GM04503 (cell line): ENCODE results near the gene MDN1.
"Not testable (repeated sequence)": the region's sequence is repeated elsewhere in the genome, so short reads cannot be mapped to it uniquely, and the experiment has no call there.

Source experiments
- DNase-seq: peaks from one replicate; pipeline ENCODE4 v3.0.0-alpha.2; 2012; ENCODE audit warnings: low read depth

The MDN1 gene

GRCh38 chr6:89768324-89768723, 51.3 kb downstream of the MDN1 start:
- no peak for DNase-seq

- DNase-seq = no peak
These were observed 56.0 kb downstream of the MDN1 start for GRCh38 chr6:89763550-89763949.

DNA sequence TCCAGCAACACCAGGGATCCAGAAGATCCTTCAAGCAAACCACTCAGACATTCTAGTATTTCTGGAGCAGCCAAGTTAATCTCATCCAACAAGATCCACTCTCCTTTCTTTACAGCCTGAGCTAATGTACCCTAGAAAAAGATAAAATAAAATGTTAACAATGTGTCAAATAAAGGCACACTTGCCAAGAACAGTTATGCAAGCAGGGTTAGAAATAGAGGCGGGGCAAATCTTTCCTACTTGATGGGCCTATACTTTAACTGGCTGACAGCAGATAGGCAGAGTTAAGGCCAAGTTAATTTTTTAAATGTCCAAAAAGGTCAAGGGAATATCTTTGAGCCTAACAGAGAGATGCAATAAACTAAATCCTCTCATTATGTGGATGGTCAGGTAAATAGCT, 60.8 kb downstream of the MDN1 start:
- DNase-seq = no peak

DNA sequence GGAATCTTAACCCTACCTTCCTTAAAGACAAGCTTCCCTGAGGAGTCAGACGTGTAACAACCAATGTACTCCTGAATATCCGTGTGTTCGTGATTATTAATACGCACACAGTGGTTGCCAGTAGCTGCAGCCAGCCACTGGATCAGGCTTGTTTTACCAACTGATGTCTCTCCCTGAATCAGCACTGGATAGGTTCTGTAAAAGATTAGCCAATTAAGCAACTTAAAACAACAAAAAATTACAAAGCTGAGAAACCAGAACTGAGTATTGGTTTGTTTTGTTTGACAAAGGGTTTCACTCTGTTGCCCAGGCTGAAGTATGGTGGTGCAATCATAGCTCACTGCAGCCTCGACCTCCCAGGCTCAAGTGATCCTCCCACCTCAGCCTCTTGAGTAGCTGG, 69.3 kb downstream of the MDN1 start:
- DNase-seq = no peak

DNA sequence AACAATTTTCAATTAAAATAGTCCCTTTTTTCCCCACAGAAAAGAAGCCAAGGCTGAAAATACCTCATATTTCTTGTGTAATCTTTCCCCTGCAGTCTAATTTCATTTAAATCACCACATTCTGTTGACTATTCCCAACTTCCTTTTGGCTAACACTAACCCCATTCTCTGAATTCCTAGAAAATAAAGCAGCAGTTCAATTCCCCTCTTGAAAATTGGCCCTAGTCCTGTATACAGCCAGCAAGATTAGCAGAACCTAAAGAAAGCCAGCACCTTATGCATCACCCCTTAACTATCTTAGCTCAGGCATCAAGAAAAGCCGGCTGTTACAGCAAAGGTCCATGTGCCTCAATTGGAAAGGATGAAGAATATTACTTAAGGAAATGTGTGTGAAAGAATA, 69.7 kb downstream of the MDN1 start:
- peak; percentile 17 for DNase-seq

DNA sequence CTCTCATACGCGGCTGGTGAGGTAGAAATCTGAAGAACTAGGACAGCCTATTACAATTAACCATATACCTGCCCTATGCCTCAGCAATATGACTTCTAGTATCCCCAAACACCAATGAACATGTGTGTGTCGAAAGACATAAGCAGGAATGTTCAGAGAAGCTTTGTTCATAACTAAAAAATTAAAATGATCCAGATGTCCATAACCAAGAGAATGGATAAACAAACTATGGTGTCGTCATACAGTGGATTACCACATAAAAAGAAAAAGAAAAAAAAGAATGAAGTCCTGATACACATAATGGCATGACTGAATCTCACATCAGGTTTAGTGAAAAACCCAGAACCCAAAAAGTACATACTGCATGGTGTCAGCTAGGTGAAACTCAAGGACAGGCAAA, 73.9 kb downstream of the MDN1 start:
- peak; percentile 32 for DNase-seq

GRCh38 chr6:89745096-89745495, 74.5 kb downstream of the MDN1 start:
- DNase-seq = no peak

GRCh38 chr6:89736893-89737292, 82.7 kb downstream of the MDN1 start:
- DNase-seq = no peak

DNA sequence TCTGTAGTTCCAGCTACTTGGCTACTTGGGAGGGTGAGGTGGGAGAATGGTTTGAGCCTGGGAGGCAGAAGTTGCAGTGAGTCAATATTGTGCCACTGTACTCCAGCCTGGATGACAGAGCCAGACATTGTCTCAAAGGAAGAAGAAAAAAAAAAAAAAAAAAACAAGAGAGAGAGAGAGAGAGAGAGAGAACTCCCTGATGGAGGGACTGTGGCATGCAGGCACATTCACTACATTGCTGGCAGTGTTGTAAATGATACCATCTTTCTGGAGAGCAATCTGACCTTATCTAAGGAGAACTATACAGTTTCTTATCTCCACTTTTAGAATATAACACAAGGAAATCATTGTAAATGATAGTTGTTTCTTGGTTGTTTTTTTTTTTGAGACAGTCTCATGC, 85.1 kb downstream of the MDN1 start:
- peak; percentile 6 for DNase-seq

GRCh38 chr6:89731924-89732567, 87.5 kb downstream of the MDN1 start:
- no peak for DNase-seq

- DNase-seq = not testable (repeated sequence)
These were observed 88.3 kb downstream of the MDN1 start for GRCh38 chr6:89731262-89731661.

GRCh38 chr6:89729818-89730217, 89.8 kb downstream of the MDN1 start:
- no peak for DNase-seq

DNA sequence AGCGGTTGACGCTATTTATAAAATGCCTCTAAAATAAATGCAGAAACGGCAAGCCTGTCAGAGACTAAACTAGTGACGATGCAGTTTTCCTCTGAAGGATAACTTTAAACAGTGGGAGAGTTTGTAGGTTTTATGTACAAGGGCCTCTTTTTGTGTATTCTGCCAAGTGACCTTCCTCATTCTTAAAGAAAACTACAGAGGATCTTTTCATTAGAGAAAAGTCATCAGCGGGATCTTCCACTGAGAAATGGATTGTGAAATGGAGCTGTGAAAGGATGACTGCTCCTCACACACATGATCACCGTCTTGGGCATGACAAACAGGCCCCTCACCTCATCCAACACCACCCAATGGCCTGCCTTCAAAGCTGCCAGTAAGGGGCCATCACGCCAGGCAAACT, 92.1 kb downstream of the MDN1 start:
- no peak for DNase-seq

DNA sequence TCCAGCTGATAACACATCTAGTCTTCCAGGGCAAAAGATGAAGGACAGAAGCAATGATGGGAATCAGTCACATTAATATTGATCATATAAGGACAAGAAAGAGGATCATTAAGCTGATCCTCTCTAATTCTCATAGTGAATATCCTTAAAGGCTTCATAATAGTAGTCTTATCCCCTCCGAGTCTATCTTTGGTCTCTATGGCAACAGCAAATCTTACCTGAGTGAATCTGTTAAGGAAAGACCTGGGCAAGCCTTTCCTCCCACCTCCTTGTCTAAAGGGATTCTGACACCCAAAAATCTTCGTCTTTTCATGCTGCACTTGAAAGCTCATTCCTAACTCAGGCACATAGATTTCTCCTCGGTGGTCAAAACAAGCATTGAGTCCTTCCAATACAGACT, 94.6 kb downstream of the MDN1 start:
- DNase-seq = no peak

- DNase-seq = no peak
These were observed 96.5 kb downstream of the MDN1 start for GRCh38 chr6:89723046-89723445.

DNA sequence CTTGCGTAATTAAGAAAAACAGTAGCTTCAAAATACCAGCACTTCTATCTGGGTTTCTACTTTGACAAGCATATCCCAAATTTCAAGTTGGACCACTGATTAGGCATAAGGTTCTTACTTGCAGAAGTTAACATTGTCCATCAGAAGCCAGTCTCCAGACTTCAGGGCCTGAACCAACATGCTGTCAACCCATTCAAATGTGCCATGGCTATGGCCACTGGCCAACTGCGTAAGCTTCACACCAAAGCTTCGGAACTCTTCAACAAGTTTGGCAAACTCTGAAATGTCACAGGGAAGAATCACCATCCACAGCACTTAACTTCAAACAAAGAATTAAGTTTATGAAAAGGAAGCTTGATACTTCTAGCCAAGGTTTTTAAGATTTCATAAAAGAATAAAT, 103.1 kb downstream of the MDN1 start:
- no peak for DNase-seq

- DNase-seq = no peak
These were observed 107.8 kb downstream of the MDN1 start for GRCh38 chr6:89711801-89712200.

DNA sequence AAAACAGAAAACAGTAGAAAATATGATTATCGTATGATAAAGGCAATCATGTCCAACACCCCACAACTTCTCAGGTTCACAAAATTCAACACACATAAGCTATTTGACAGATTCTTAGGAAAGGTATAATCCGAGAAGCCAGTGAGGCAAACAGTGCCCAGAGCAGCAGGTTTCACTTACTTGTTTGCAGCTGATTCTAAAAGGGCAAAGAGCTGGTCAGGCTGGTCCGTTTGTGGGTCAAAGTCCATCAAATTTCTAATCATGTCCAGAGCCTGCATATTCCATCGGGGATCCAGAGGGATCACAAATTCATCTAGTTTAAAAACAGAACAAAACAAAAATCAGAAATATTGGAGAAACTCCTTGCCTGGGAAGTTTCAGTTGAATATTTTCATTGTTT, 111.3 kb downstream of the MDN1 start:
- no peak for DNase-seq

GRCh38 chr6:89707766-89708165, 111.8 kb downstream of the MDN1 start:
- DNase-seq = no peak

DNA sequence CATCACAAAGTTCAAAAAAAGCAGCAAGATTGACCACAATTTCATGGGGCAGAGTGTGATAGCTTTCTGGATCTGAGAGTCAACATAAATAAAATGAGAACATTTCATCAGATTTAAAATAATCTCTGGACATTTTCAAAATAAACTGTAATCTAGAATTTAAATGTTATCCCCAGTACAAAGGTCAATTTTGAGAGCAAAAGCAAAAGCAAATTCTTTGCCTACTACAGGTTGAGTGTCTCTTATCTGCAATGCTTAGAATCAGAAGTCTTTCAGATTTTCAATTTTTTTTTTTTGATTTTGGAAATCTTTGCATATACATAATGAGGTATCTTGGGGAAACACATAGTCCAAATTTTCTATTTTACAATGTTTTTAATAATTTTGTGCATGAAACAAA, 113.5 kb downstream of the MDN1 start:
- no peak for DNase-seq

DNA sequence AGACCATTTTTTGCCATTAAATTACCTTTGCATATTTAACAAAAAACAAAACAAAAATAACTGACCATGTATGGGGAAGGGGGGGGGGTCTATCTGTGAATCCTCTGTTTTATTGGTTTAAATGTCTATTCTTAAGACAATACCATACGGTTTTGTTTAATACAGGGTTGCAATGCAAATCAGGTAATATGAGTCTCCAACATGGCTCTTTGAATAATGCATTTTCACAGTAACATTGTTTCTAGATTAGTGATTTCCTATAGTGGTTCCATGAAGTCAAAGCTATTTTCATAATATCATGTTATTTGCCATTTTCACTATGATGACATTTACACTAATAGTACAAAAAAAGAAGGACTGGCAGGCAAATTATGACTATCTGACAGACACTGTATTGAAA, 116.3 kb downstream of the MDN1 start:
- no peak for DNase-seq

GRCh38 chr6:89702349-89702748, 117.2 kb downstream of the MDN1 start:
- no peak for DNase-seq

- no peak for DNase-seq
These were observed 123.9 kb downstream of the MDN1 start for GRCh38 chr6:89695667-89696066.

DNA sequence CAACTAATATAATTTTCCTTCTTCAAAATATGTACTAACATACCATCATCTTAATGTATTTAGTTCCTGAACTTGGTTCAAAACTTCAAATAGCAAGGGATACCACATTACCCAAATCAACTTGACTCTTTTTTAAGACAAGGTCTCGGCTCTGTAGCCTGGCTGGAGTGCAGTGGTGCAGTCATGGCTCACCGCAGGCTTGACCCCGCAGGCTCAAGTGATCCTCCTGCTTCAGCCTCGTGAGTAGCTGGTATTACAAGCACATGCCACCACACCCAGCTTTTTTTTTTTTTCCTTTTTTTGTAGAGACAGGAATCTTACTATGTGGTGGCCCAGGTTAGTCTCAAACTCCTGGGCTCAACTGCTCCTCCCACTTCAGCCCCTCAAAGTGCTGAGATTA, 125.2 kb downstream of the MDN1 start:
- no peak for DNase-seq

- no peak for DNase-seq
These were observed 126.4 kb downstream of the MDN1 start for GRCh38 chr6:89693207-89693606.
